Activated naive CD4-positive, alpha-beta T cell treated with anti-CD3 and anti-CD28 coated beads, Interleukin-2, amount 50 U/mL, for 24 hours (primary cell): ENCODE results near the gene NBAS.

Experiments used
- H3K27ac Mint-ChIP-seq: one replicate; pipeline ENCODE4 v1.8.0; 2021; ENCODE audit warnings: mild to moderate bottlenecking, mixed read lengths
- H3K27me3 Mint-ChIP-seq: one replicate; pipeline ENCODE4 v1.8.0; 2021; ENCODE audit warnings: mixed read lengths
- H3K36me3 Mint-ChIP-seq: one replicate; pipeline ENCODE4 v1.8.0; 2021; ENCODE audit warnings: mixed read lengths
- H3K4me1 Mint-ChIP-seq: one replicate; pipeline ENCODE4 v1.8.0; 2021; ENCODE audit warnings: mixed read lengths
- H3K4me3 Mint-ChIP-seq: one replicate; pipeline ENCODE4 v1.8.0; 2021; ENCODE audit warnings: mild to moderate bottlenecking, mixed read lengths
- H3K9me3 Mint-ChIP-seq: one replicate; pipeline ENCODE4 v1.8.0; 2021; ENCODE audit warnings: mixed read lengths

NBAS gene

GRCh38 chr2:15369129-15369528 is 192.0 kb downstream of the NBAS start:
- Mint-ChIP-seq H3K4me3 (no peak overlapping the region), H3K27ac (no peak overlapping the region), H3K4me1 (no peaks in the 10 kb centered on the region), H3K9me3 (no peaks in the 10 kb centered on the region), H3K27me3 (no peaks in the 10 kb centered on the region), H3K36me3 (peaks cover 29% of the 10 kb centered on the region)

DNA sequence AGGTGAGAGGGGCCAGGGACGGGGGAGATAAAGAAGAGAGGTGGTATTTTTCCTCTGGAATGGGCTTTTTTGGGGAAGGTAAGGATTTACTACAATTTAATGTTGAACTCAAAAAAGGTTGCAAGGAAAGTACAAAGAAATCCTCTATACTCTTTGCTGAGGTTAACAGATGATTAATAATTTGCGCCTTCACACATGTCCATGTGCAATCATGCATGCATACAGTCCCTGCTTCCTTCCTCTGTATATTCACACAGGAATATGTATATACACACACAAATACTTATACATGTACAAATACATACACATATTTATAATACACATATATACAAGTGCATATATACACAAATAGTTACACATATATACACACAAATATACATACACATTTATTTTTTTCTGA is 193.4 kb downstream of the NBAS start:
- no peak overlapping the region for H3K4me3 Mint-ChIP-seq
- H3K27ac Mint-ChIP-seq = no peak overlapping the region
- no peaks in the 10 kb centered on the region for H3K9me3 Mint-ChIP-seq
- H3K27me3 Mint-ChIP-seq = no peaks in the 10 kb centered on the region
- H3K36me3 Mint-ChIP-seq = peaks cover 27% of the 10 kb centered on the region
- no peaks in the 10 kb centered on the region for H3K4me1 Mint-ChIP-seq

DNA sequence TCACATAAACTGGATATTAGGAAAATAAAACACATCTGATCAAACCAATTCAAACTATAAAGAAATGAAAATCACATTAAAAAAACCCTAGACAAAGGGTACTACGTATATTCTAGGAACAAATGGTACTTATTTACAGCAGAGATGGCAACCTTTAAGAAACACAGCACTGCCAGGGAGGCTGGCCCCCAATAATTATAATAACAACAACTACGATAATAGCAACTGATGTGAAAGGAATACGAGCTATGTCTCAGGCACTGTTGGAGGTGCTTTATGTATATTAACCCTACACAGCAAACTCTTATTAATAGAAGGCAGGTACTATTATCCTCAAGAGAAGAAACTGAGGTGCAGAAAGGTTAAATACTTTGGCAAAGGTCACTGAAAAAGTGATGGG is 193.9 kb downstream of the NBAS start:
- Mint-ChIP-seq H3K4me3 (no peak overlapping the region), H3K36me3 (peaks cover 26% of the 10 kb centered on the region), H3K4me1 (no peaks in the 10 kb centered on the region), H3K27ac (no peak overlapping the region), H3K9me3 (no peaks in the 10 kb centered on the region), H3K27me3 (no peaks in the 10 kb centered on the region)

DNA sequence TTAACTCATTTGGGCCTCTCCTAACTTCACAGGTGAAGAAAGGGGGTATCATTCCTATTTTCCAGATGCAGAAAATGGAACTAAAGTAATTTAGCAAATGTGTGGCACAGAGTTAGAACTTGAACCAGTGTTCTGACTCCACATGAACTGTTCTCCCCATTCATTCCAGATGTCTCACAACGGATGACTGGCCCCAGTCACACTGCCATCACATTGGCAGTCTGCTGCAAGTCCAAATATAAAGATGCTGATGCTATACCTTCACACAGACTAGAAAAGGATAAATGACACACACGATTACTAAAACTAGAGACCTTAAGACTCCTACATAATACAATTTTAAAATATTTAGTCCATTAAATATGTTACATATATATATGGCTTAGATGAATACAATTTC is 195.7 kb downstream of the NBAS start:
- H3K27me3 Mint-ChIP-seq = no peaks in the 10 kb centered on the region
- H3K9me3 Mint-ChIP-seq = no peaks in the 10 kb centered on the region
- no peaks in the 10 kb centered on the region for H3K4me1 Mint-ChIP-seq
- H3K36me3 Mint-ChIP-seq = peaks cover 21% of the 10 kb centered on the region
- H3K27ac Mint-ChIP-seq = no peak overlapping the region
- no peak overlapping the region for H3K4me3 Mint-ChIP-seq

- no peak overlapping the region for H3K27ac Mint-ChIP-seq
- no peak overlapping the region for H3K4me3 Mint-ChIP-seq
- no peaks in the 10 kb centered on the region for H3K9me3 Mint-ChIP-seq
- no peaks in the 10 kb centered on the region for H3K4me1 Mint-ChIP-seq
- H3K36me3 Mint-ChIP-seq = peaks cover 23% of the 10 kb centered on the region
- H3K27me3 Mint-ChIP-seq = no peaks in the 10 kb centered on the region
Measured at GRCh38 chr2:15364561-15364960, 196.6 kb downstream of the NBAS start.

DNA sequence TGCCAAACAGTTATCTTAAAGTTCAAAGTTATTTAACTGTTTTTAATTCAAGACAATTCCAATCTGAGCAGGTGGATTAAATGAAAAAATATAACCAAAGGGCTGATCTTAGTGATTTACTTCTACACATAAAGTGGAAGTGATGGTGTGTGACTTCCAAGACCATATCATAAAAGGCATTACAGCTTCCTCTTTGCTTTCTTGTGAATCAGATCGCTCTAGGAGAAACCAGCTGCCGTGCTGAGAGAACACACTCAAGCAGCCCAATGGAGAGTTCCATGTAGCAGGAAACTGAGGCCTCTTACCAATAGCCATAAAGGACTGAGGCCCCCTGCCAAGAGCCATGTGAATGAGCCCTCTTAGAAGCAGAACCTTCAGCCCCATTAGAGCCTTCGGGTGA is 197.4 kb downstream of the NBAS start:
- Mint-ChIP-seq H3K4me1 (no peaks in the 10 kb centered on the region), H3K27me3 (no peaks in the 10 kb centered on the region), H3K4me3 (no peak overlapping the region), H3K27ac (no peak overlapping the region), H3K9me3 (no peaks in the 10 kb centered on the region), H3K36me3 (peaks cover 23% of the 10 kb centered on the region)

GRCh38 chr2:15363142-15363541 is 198.0 kb downstream of the NBAS start:
- Mint-ChIP-seq H3K4me3 (no peak overlapping the region), H3K4me1 (no peaks in the 10 kb centered on the region), H3K36me3 (peaks cover 26% of the 10 kb centered on the region), H3K27me3 (no peaks in the 10 kb centered on the region), H3K27ac (no peak overlapping the region), H3K9me3 (no peaks in the 10 kb centered on the region)

DNA sequence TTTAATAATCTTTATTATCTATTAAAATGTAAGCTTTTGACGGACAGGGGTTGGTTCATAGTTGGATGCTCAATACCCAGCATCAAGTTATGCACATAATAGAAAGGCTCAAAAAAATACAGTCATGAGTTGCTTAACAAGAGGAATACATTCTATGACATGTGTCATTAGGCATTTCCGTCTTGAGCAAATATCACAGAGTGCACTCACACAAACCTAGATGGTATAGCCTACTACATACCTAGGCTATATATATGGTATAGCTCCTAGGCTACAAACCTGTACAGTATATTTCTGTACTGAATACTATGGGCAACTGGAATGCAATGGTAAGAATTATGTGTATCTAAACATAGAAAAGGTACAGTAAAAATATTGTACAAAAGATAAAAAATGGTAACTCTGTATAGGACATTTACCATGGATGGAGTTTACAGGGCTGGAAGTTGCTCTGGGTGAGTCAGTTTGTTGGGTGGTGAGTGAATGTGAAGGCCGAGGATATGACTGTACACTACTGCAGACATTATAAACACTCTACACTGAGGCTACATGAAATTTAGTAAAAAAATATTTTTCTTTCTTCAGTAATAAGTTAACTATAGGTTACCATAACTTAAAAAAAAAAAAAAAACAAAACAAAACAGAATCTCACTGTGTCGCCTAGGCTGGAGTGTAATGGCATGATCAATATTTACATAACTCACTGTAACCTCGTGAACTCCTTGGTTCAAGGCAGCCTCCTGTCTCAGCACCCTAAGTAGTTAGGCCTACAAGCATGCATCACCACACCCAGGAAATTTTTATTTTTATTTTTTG is 201.2 kb downstream of the NBAS start:
- Mint-ChIP-seq H3K4me1 (no peaks in the 10 kb centered on the region), H3K4me3 (no peak overlapping the region), H3K9me3 (no peaks in the 10 kb centered on the region), H3K36me3 (peaks cover 35% of the 10 kb centered on the region), H3K27me3 (no peaks in the 10 kb centered on the region), H3K27ac (no peak overlapping the region)

DNA sequence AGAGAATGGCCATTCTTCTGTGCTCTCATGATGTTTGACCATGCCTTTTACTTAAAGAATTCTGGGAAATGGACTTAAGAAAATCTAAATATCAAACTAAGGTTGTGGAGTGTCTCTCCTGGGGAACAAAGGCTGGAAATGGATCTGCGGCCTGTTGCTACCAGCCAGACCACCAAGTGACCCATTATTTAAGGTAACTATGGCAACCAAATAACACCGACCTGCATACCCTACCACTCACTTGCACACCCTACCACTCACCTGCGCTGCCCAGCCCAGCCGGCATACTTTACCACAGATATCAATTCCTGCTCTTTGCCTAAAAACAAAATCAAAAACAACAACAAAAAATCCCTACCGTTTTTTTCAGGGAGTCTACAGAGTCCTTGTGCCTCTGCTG is 203.2 kb downstream of the NBAS start:
- no peaks in the 10 kb centered on the region for H3K4me1 Mint-ChIP-seq
- no peaks in the 10 kb centered on the region for H3K9me3 Mint-ChIP-seq
- no peak overlapping the region for H3K4me3 Mint-ChIP-seq
- H3K36me3 Mint-ChIP-seq = peaks cover 33% of the 10 kb centered on the region
- H3K27me3 Mint-ChIP-seq = no peaks in the 10 kb centered on the region
- no peak overlapping the region for H3K27ac Mint-ChIP-seq

DNA sequence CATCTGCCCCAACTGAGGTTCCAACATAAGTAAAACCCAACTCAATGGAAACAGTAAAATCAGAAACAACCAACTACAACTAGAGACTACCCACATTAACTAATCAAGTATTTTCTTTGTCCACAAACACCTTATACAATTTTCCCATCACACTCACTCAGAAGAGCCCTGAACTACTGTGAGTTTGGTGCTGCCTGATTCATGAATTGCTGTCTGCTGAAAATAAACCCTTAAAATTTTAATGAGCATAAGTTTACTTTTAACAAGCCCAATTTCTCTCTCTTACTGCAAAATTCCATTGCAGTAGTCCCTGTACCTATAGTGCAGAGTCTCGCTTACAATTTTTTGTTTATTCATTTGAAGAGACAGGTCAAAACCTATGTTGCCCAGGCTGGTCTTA is 203.9 kb downstream of the NBAS start:
- Mint-ChIP-seq H3K4me1 (no peaks in the 10 kb centered on the region), H3K27ac (no peak overlapping the region), H3K4me3 (no peak overlapping the region), H3K9me3 (no peaks in the 10 kb centered on the region), H3K27me3 (no peaks in the 10 kb centered on the region), H3K36me3 (peaks cover 39% of the 10 kb centered on the region)

- Mint-ChIP-seq H3K9me3 (no peaks in the 10 kb centered on the region), H3K27me3 (no peaks in the 10 kb centered on the region), H3K27ac (no peak overlapping the region), H3K36me3 (peaks cover 51% of the 10 kb centered on the region), H3K4me1 (no peaks in the 10 kb centered on the region), H3K4me3 (no peak overlapping the region)
Measured at GRCh38 chr2:15355386-15355785, 205.7 kb downstream of the NBAS start.

- Mint-ChIP-seq H3K27ac (peak overlapping the region; percentile 48), H3K4me3 (no peak overlapping the region), H3K9me3 (no peaks in the 10 kb centered on the region), H3K4me1 (no peaks in the 10 kb centered on the region), H3K27me3 (no peaks in the 10 kb centered on the region), H3K36me3 (peaks cover 54% of the 10 kb centered on the region)
Measured at GRCh38 chr2:15354596-15355366, 206.4 kb downstream of the NBAS start.

DNA sequence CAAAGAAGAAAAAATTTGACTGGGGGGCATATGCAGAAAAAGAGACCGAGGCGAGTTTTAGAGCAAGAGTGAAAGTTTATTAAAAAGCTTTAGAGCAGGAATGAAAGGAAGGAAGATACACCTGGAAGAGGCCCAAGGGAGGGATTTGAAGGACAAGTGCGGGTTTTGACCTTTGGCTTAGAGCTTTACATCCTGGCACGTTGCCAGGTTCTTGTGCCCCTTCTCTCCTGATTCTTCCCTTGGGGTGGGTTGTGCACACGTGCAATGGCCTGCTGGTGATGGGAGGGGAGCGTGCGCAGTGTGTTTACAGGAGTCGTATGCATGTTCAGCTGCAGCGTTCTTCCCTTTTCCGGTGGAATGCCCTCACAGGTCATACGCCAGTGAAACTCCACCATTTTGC is 208.8 kb downstream of the NBAS start:
- no peak overlapping the region for H3K27ac Mint-ChIP-seq
- no peak overlapping the region for H3K4me3 Mint-ChIP-seq
- peaks cover 55% of the 10 kb centered on the region for H3K36me3 Mint-ChIP-seq
- H3K9me3 Mint-ChIP-seq = no peaks in the 10 kb centered on the region
- H3K4me1 Mint-ChIP-seq = no peaks in the 10 kb centered on the region
- H3K27me3 Mint-ChIP-seq = no peaks in the 10 kb centered on the region

DNA sequence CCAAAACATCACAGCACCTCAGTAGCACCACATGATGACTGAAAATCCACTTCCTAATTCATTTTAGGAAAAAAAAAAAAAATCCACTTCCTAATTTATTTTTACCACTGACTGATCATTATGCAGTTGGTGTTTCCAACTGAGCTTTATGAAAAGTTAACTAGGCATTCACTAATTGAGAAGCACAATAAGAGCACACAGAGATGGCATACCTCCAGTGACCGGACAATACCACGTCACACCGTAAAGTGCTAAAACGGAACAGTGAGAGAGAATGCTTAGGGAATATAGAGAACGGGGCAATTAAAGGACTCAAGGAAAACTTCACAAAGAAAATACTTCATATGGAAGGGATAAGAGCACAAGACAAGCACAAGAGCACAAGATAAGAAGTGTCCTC is 212.5 kb downstream of the NBAS start:
- H3K36me3 Mint-ChIP-seq = peaks cover 55% of the 10 kb centered on the region
- H3K4me3 Mint-ChIP-seq = no peak overlapping the region
- H3K27ac Mint-ChIP-seq = no peak overlapping the region
- no peaks in the 10 kb centered on the region for H3K27me3 Mint-ChIP-seq
- H3K4me1 Mint-ChIP-seq = no peaks in the 10 kb centered on the region
- H3K9me3 Mint-ChIP-seq = no peaks in the 10 kb centered on the region

DNA sequence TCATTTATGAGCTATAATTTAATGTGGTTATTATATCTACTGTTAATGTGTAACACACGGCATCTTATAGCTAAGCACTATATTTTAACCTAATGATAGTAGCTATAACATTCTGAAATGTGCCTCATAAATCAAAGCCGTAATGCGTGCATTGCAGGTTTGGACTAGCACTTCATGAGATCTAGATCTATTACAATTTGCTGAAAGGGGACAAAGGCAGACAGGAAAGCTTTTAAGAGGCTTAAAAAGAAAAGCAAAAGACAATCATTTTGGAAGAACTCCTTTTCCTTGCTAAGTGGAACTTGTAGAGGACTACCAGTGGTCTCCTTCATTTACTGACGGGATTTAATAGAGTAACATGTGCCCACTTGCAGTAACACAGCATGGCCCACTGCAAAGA is 213.1 kb downstream of the NBAS start:
- Mint-ChIP-seq H3K9me3 (no peaks in the 10 kb centered on the region), H3K4me3 (no peak overlapping the region), H3K27ac (no peak overlapping the region), H3K36me3 (peaks cover 52% of the 10 kb centered on the region), H3K4me1 (no peaks in the 10 kb centered on the region), H3K27me3 (no peaks in the 10 kb centered on the region)

DNA sequence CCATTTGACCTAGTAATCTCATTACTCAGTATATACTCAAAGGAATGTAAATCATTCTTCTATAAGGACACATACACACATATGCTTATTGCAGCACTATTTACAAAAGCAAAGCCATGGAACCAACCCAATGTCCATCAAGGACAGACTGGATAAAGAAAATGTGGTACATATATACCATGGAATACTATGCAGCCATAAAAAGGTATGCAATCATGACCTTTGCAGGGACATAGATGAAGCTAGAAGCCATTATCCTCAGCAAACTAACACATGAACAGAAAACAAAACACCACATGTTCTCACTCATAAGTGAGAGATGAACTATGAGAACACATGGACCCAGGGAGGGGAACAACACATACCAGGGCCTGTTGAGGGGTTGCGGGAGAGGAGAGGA is 214.5 kb downstream of the NBAS start:
- H3K36me3 Mint-ChIP-seq = peaks cover 44% of the 10 kb centered on the region
- H3K4me3 Mint-ChIP-seq = no peak overlapping the region
- H3K9me3 Mint-ChIP-seq = no peaks in the 10 kb centered on the region
- H3K27ac Mint-ChIP-seq = no peak overlapping the region
- H3K4me1 Mint-ChIP-seq = no peaks in the 10 kb centered on the region
- no peaks in the 10 kb centered on the region for H3K27me3 Mint-ChIP-seq
